Left colon (tissue), 2 donors: ENCODE data around the gene RASA4B. TPM values are rescaled to one million over a fixed set of nuclear protein-coding genes. Genes with fewer than 3 reads are reported as not detected.
"Not testable (repeated sequence)": the region's sequence is repeated elsewhere in the genome, so short reads cannot be mapped to it uniquely, and the experiment has no call there.

Experiments used
- ATAC-seq: fragments of 200-7000 bp; cut with Tn5 transposase; one replicate; pipeline ENCODE4 v1.9.1; 2020; ENCODE audit warnings: mild to moderate bottlenecking, moderate library complexity
- DNase-seq, 2 donors: peaks; one replicate each; pipeline ENCODE4 v3.0.0-alpha.2; 2020
- intact Hi-C, 2 donors: fragments of 100-400 bp; cut with DNase I in 1 of 2; cut with micrococcal nuclease in 1 of 2; formaldehyde crosslinking; loops; one replicate each; pipeline versions ENCODE4 v1.11.2 to v1.14.0; 2022; cut with DNase I, micrococcal nuclease
- total RNA-seq, 2 donors: library from RNA; stranded (reverse); fragmentation: NEBNext Ultra II Directional; extraction: Animal tissue kit (Norgen Biotek cat#: 25700); gene quantifications; one replicate each; pipeline ENCODE4 v1.2.1, GENCODE V29; 2021
- donor health status: DM: no; HTN: no; CAD: no.
- donor health status: DM: yes; HTN: yes; CAD: no.

The RASA4B gene
- total RNA-seq, 2 donors from 2014 or later = 13.4 to 22.5 TPM

GRCh38 chr7:102479982-102480637 lies 37.5 kb downstream of the RASA4B start:
- intact Hi-C loops = not testable (repeated sequence)
- peak; percentile 31 for ATAC-seq
- DNase-seq = peak; percentile 36 to 67

- peak; percentile 14 for ATAC-seq
- DNase-seq, intact Hi-C loops: not testable (repeated sequence)
Observed at GRCh38 chr7:102479209-102479584, 38.4 kb downstream of the RASA4B start.

- ATAC-seq (peak; percentile 90), DNase-seq (peak; percentile 62 to 89)
- intact Hi-C loops = not testable (repeated sequence)
Observed at GRCh38 chr7:102478314-102479208, 39.0 kb downstream of the RASA4B start, which contains the start of gene POLR2J. TSS of gene POLR2J (minus strand) at chr7:102478922. CDS start at chr7:102478860, 62 bp downstream.

GRCh38 chr7:102474736-102475435 lies 42.7 kb downstream of the RASA4B start:
- ATAC-seq, DNase-seq, intact Hi-C loops: not testable (repeated sequence)

GRCh38 chr7:102474116-102474515 lies 43.5 kb downstream of the RASA4B start:
- ATAC-seq, intact Hi-C loops: not testable (repeated sequence)
- DNase-seq = peak; percentile 0 to 8

- intact Hi-C loops = no loop called here
- no peak for ATAC-seq
- DNase-seq = peak; percentile 6 to 22
Observed at GRCh38 chr7:102473271-102473991, 44.1 kb downstream of the RASA4B start.

- ATAC-seq = no peak
- intact Hi-C loops = no loop called here
- peak; percentile 7 to 21 for DNase-seq
Observed at GRCh38 chr7:102472126-102473041, 45.2 kb downstream of the RASA4B start.

GRCh38 chr7:102471791-102472125 lies 45.8 kb downstream of the RASA4B start:
- intact Hi-C loops = no loop called here
- ATAC-seq = no peak
- DNase-seq = peak; percentile 2 to 8

- DNase-seq = peak; percentile 84 to 87
- intact Hi-C loops = no loop called here
- peak; percentile 93 for ATAC-seq
Observed at GRCh38 chr7:102469972-102470825, 47.4 kb downstream of the RASA4B start.

- intact Hi-C loops = no loop called here
Observed at GRCh38 chr7:102469351-102469971, 48.1 kb downstream of the RASA4B start.

GRCh38 chr7:102468478-102469350 lies 48.9 kb downstream of the RASA4B start:
- ATAC-seq (no peak), DNase-seq (peak; percentile 12 to 27)
- intact Hi-C loops = no loop called here

More at GRCh38 chr7:102469351-102469971, 48.1 kb downstream of the RASA4B start:
- DNase-seq = peak; percentile 7 to 26
- no peak for ATAC-seq

- ATAC-seq (no peak), DNase-seq (no peak)
- intact Hi-C loops = no loop called here
Observed at GRCh38 chr7:102467581-102468477, 49.7 kb downstream of the RASA4B start.

GRCh38 chr7:102466097-102466496 lies 51.5 kb downstream of the RASA4B start:
- ATAC-seq (no peak), DNase-seq (no peak)
- intact Hi-C loops = no loop called here

GRCh38 chr7:102464577-102465280 lies 52.8 kb downstream of the RASA4B start, which contains the start of the genes ALKBH4 and LRWD1:
TSS of gene ALKBH4 (minus strand) at chr7:102464863. CDS start at chr7:102464836, 27 bp downstream.
TSS of gene LRWD1 (plus strand) at chr7:102464984. CDS start at chr7:102465081, 97 bp downstream.
- peak; percentile 92 to 97 for DNase-seq
- intact Hi-C loops = no loop called here
- ATAC-seq = peak; percentile 96
